Measurements from ENCODE around the gene PCK2.
"Not testable (repeated sequence)": the region's sequence is repeated elsewhere in the genome, so short reads cannot be mapped to it uniquely, and the experiment has no call there.

PCK2 gene

GRCh38 chr14:24095271-24096068 lies 1.4 kb downstream of the PCK2 start:
- peak; percentile 95 for DNase-seq (ENCODE audit: low spot score)

GRCh38 chr14:24096545-24097181 lies 2.6 kb downstream of the PCK2 start:
- DNase-seq (ENCODE audit: low spot score): no peak

- no peak for DNase-seq (ENCODE audit: low spot score)
Observed at GRCh38 chr14:24098229-24098926, 4.3 kb downstream of the PCK2 start.

- DNase-seq (ENCODE audit: low spot score): no peak
Observed at GRCh38 chr14:24098927-24099813, 5.1 kb downstream of the PCK2 start.

GRCh38 chr14:24100197-24100981 lies 6.3 kb downstream of the PCK2 start:
- no peak for DNase-seq (ENCODE audit: low spot score)

GRCh38 chr14:24100982-24101494 lies 6.9 kb downstream of the PCK2 start:
- no peak for DNase-seq (ENCODE audit: low spot score)

- DNase-seq (ENCODE audit: low spot score): no peak
Observed at GRCh38 chr14:24102357-24103048, 8.4 kb downstream of the PCK2 start.

- no peak for DNase-seq (ENCODE audit: low spot score)
Observed at GRCh38 chr14:24103451-24103850, 9.3 kb downstream of the PCK2 start.

GRCh38 chr14:24105609-24106239 lies 11.6 kb downstream of the PCK2 start:
- DNase-seq (ENCODE audit: low spot score): not testable (repeated sequence)

GRCh38 chr14:24106672-24107271 lies 12.7 kb downstream of the PCK2 start:
- no peak for DNase-seq (ENCODE audit: low spot score)

- DNase-seq (ENCODE audit: low spot score): no peak
Observed at GRCh38 chr14:24108336-24108874, 14.3 kb downstream of the PCK2 start.

GRCh38 chr14:24110060-24110459 lies 15.9 kb downstream of the PCK2 start:
- no peak for DNase-seq (ENCODE audit: low spot score)

- no peak for DNase-seq (ENCODE audit: low spot score)
Observed at GRCh38 chr14:24110523-24110922, 16.4 kb downstream of the PCK2 start.

GRCh38 chr14:24113379-24113800 lies 19.3 kb downstream of the PCK2 start:
- DNase-seq (ENCODE audit: low spot score): no peak

- DNase-seq (ENCODE audit: low spot score): peak; percentile 89
Observed at GRCh38 chr14:24113801-24114531, 19.9 kb downstream of the PCK2 start.

GRCh38 chr14:24114532-24115421 lies 20.7 kb downstream of the PCK2 start, which contains the start of the genes DCAF11 and NRL:
TSS of gene DCAF11 (plus strand) at chr14:24114777. CDS start at chr14:24115595, 818 bp downstream.
TSS of gene NRL (minus strand) at chr14:24114949. CDS start at chr14:24082848, 32,101 bp downstream.
- peak; percentile 97 for DNase-seq (ENCODE audit: low spot score)

All from HuH-7 (cell line).